HG03378 (cell line): ENCODE data around the gene LCMT1.

Experiments
- ATAC-seq: cut with Tn5 transposase; IDR thresholded peaks from one replicate; pipeline ENCODE4 v1.9.1; 2021; ENCODE audit warnings: mild to moderate bottlenecking, moderate library complexity; ENCODE audit not compliant: unreplicated experiment

LCMT1 gene

GRCh38 chr16:25187491-25187795 is 75.9 kb downstream of the LCMT1 start:
- ATAC-seq = no peak

- no peak for ATAC-seq
These were observed 77.8 kb downstream of the LCMT1 start for GRCh38 chr16:25189305-25189704.

- no peak for ATAC-seq
These were observed 80.6 kb downstream of the LCMT1 start for GRCh38 chr16:25192096-25192495.

- no peak for ATAC-seq
These were observed 82.8 kb downstream of the LCMT1 start for GRCh38 chr16:25194273-25194878.

GRCh38 chr16:25198021-25198420 is 86.5 kb downstream of the LCMT1 start:
- ATAC-seq = no peak

GRCh38 chr16:25199457-25199856 is 87.9 kb downstream of the LCMT1 start:
- ATAC-seq = no peak

- no peak for ATAC-seq
These were observed 99.2 kb downstream of the LCMT1 start for GRCh38 chr16:25210758-25211157.

GRCh38 chr16:25212636-25213035 is 101.1 kb downstream of the LCMT1 start:
- no peak for ATAC-seq

GRCh38 chr16:25213709-25214397 is 102.3 kb downstream of the LCMT1 start:
- no peak for ATAC-seq

- no peak for ATAC-seq
These were observed 105.6 kb downstream of the LCMT1 start for GRCh38 chr16:25217112-25217511.

- ATAC-seq = no peak
These were observed 106.4 kb downstream of the LCMT1 start for GRCh38 chr16:25217921-25218320.

GRCh38 chr16:25219070-25219737 is 107.7 kb downstream of the LCMT1 start:
- no peak for ATAC-seq

GRCh38 chr16:25222959-25223358 is 111.4 kb downstream of the LCMT1 start:
- no peak for ATAC-seq

GRCh38 chr16:25223964-25224363 is 112.4 kb downstream of the LCMT1 start:
- no peak for ATAC-seq

- no peak for ATAC-seq
These were observed 113.3 kb downstream of the LCMT1 start for GRCh38 chr16:25224731-25225319.
